HT-29 (cell line): ENCODE results near the gene TAPBP. TPM values are rescaled to one million over a fixed set of nuclear protein-coding genes. Genes with fewer than 3 reads are reported as not detected.

Source experiments
- DNase-seq: peaks from one replicate; pipeline ENCODE4 v3.0.0-alpha.2; 2015; ENCODE audit warnings: low spot score
- total RNA-seq: library from RNA; depleted of rRNA; stranded (reverse); fragments of >200 nt; shearing (Covaris generic); gene quantifications from 2 replicates; pipeline ENCODE4 v1.2.3, GENCODE V29; 2014

TAPBP gene
- total RNA-seq, 1 experiment from 2014 or later, result 194 TPM

- DNase-seq, result no peak
Observed at GRCh38 chr6:33320315-33321181, 6.7 kb upstream of the TAPBP start.

- no peak for DNase-seq
Observed at GRCh38 chr6:33319939-33320314, 6.0 kb upstream of the TAPBP start.

- DNase-seq, result no peak
Observed at GRCh38 chr6:33318426-33319073, 4.7 kb upstream of the TAPBP start.

- peak; percentile 99 for DNase-seq
Observed at GRCh38 chr6:33317669-33318425, 4.0 kb upstream of the TAPBP start, which contains the start of gene ZBTB22. Gene ZBTB22, minus strand, starts transcription at chr6:33317744. Its CDS starts 828 bp downstream, at chr6:33316916.

GRCh38 chr6:33317419-33317668, 3.5 kb upstream of the TAPBP start:
- no peak for DNase-seq

- peak; percentile 26 for DNase-seq
Observed at GRCh38 chr6:33316603-33317418, 2.9 kb upstream of the TAPBP start.

- DNase-seq, result no peak
Observed at GRCh38 chr6:33315793-33316602, 2.1 kb upstream of the TAPBP start.

- peak; percentile 76 for DNase-seq
Observed at GRCh38 chr6:33314943-33315792, 1.3 kb upstream of the TAPBP start.

- peak; percentile 90 for DNase-seq
Observed at GRCh38 chr6:33314515-33314942, 651 bp upstream of the TAPBP start.

GRCh38 chr6:33313105-33313708, 671 bp downstream of the TAPBP start:
- peak; percentile 42 for DNase-seq

GRCh38 chr6:33312361-33313104, 1.3 kb downstream of the TAPBP start:
- peak; percentile 78 for DNase-seq

- DNase-seq, result no peak
Observed at GRCh38 chr6:33306356-33306755, 7.5 kb downstream of the TAPBP start.

- DNase-seq, result no peak
Observed at GRCh38 chr6:33305052-33305451, 8.8 kb downstream of the TAPBP start.

- DNase-seq, result no peak
Observed at GRCh38 chr6:33304216-33304615, 9.7 kb downstream of the TAPBP start.

GRCh38 chr6:33301877-33302276, 12.0 kb downstream of the TAPBP start:
- no peak for DNase-seq

GRCh38 chr6:33299237-33299944, 14.5 kb downstream of the TAPBP start:
- DNase-seq, result peak; percentile 95

- no peak for DNase-seq
Observed at GRCh38 chr6:33298773-33299236, 15.1 kb downstream of the TAPBP start, which contains the start of gene RGL2. Gene RGL2, minus strand, starts transcription at chr6:33298942. Its CDS starts 332 bp downstream, at chr6:33298610.
